ENCODE results near the gene VAMP1.

Gene VAMP1

DNA sequence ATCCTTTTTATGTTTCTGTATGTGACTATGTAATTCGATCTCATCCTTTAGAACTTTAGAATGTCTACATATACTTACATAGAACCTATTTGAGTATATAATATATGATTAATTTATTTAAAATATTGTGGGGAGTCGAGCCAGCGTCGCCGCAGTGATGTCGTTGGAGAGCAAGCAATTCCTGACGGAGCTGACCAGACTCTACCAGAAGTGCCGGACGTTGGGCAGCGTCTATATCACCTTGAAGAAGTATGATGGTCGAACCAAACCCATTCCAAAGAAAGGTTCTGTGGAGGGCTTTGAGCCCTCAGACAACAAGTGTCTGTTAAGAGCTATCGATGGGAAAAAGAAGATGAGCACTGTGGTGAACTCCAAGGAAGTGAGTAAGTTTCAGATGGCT is 32.1 kb downstream of the VAMP1 start:
- TF ChIP-seq MYC (IDR thresholded peaks at IDR 0.05; ENCODE audit: low read depth, low read length), result no peak
- TF ChIP-seq, protein P1, sequence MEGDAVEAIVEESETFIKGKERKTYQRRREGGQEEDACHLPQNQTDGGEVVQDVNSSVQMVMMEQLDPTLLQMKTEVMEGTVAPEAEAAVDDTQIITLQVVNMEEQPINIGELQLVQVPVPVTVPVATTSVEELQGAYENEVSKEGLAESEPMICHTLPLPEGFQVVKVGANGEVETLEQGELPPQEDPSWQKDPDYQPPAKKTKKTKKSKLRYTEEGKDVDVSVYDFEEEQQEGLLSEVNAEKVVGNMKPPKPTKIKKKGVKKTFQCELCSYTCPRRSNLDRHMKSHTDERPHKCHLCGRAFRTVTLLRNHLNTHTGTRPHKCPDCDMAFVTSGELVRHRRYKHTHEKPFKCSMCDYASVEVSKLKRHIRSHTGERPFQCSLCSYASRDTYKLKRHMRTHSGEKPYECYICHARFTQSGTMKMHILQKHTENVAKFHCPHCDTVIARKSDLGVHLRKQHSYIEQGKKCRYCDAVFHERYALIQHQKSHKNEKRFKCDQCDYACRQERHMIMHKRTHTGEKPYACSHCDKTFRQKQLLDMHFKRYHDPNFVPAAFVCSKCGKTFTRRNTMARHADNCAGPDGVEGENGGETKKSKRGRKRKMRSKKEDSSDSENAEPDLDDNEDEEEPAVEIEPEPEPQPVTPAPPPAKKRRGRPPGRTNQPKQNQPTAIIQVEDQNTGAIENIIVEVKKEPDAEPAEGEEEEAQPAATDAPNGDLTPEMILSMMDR (IDR thresholded peaks at IDR 0.05; ENCODE audit: low read depth, low read length), result no peak
- no peak for TF ChIP-seq POLR2A (IDR thresholded peaks at IDR 0.05; ENCODE audit: extremely low read depth, insufficient read length)
- TF ChIP-seq, protein P2, sequence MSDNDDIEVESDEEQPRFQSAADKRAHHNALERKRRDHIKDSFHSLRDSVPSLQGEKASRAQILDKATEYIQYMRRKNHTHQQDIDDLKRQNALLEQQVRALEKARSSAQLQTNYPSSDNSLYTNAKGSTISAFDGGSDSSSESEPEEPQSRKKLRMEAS (IDR thresholded peaks at IDR 0.05; ENCODE audit: low read depth, low read length), result no peak
- no peak overlapping the region for H3K4me3 ChIP-seq (ENCODE audit: low read depth, low read length)
- DNase-seq (ENCODE audit: low read depth), result no peak

DNA sequence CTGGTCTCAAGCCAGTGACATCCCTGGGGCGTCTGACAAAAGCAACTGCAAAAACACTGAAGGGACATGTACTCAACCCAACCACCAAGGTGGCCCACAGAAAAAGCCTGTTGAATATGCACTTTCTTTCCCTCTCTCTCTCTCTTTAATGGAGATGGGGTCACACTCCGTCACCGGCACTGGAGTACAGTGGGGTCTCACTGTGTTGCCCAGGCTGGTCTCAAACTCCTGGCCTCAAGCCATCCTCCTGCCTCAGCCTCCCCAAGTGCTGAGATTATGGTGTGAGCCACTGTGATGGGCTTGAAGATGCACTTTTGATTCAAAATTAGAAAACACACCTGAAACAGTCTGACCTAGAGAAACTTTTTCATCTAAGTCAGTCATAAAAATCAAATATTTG is 32.9 kb downstream of the VAMP1 start:
- no peak for TF ChIP-seq POLR2A (IDR thresholded peaks at IDR 0.05; ENCODE audit: extremely low read depth, insufficient read length)
- no peak for TF ChIP-seq MYC (IDR thresholded peaks at IDR 0.05; ENCODE audit: low read depth, low read length)
- TF ChIP-seq, protein P2 (IDR thresholded peaks at IDR 0.05; ENCODE audit: low read depth, low read length), result no peak
- TF ChIP-seq, protein P1 (IDR thresholded peaks at IDR 0.05; ENCODE audit: low read depth, low read length), result no peak
- DNase-seq (ENCODE audit: low read depth), result no peak
- H3K4me3 ChIP-seq (ENCODE audit: low read depth, low read length), result no peak overlapping the region

DNA sequence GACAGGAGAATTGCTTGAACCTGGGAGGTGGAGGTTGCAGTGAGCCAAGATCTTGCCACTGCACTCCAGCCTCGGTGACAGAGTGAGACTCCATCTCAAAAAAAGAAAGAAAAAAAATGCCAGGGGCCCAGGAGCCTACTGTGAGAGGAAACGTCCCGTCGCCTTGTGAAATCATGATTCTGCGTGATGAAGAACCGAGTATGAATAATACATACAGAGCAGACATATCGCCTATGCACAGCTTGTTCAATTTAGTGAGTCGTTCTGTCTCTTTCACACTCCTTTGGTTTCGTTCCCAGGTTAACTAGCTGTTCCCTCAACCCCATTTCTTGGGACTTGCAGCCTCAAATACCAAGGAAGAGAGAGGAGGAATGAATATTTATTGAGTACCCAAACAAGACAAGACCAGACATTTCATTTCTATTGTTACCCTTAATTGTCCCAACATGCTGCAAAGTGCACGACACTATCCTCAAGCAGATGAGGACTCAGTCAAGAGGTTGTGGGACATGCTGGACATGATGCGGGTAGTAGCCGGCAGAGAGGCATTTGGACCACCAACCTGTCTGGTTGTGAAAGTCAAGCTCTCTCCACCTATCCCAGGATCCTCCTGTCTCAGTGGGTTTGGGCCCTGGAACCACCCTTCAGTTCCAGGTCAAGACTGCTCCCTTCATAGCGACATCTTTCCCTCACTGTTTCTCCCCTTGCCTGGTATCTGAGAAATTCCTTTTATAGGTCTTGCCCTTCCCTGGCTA is 34.3 kb downstream of the VAMP1 start:
- DNase-seq (ENCODE audit: low read depth), result no peak
- no peak overlapping the region for H3K4me3 ChIP-seq (ENCODE audit: low read depth, low read length)
- TF ChIP-seq, protein P1 (IDR thresholded peaks at IDR 0.05; ENCODE audit: low read depth, low read length), result no peak
- TF ChIP-seq POLR2A (IDR thresholded peaks at IDR 0.05; ENCODE audit: extremely low read depth, insufficient read length) (no peak), MYC (IDR thresholded peaks at IDR 0.05; ENCODE audit: low read depth, low read length) (no peak)
- TF ChIP-seq, protein P2 (IDR thresholded peaks at IDR 0.05; ENCODE audit: low read depth, low read length), result no peak

DNA sequence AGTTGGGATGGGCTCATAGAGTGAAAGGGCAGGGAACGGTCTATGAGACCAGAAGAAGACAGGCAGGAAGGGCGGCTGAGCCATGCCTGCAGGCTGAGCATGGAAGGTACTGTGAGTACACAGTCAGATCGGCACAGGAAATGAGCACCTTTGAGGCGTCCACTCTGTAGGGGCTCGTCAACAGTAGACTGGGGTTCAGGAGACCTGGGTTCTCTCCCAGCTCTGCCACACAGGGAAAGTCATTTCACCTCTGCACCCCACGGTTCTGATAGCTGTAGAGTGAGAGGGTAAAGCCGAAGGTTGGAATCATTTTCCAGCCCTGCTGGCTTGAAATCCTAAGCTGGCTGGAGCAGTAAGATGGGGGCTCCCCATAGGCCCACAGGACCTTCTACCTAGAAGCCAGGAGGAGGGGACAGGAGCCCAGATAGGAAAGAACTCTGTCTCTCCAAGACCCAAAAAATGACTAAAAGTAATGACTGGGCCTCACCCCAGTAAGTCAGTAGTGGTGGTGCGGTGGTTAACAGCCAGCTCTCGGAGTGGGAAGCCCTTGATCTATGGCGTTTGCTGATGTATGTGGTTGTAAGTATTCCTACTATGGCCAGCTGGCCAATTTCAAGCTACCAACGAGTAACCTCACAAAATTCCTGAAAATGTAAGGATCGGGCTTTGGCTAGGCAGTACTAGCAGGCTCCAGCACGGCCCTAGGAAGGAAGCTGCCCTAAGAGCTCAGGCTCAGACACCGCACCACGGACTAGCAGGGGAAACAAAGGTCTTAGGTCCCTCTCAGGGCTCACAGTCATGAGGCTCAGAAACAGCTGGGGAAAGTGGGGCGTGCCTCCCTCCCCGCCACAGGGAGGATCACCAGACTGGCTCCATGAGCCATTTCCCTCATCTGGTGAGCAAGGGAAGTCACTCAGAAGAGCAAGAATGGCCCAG is 36.0 kb downstream of the VAMP1 start:
- H3K4me3 ChIP-seq (ENCODE audit: low read depth, low read length), result no peak overlapping the region
- TF ChIP-seq POLR2A (IDR thresholded peaks at IDR 0.05; ENCODE audit: extremely low read depth, insufficient read length) (no peak), MYC (IDR thresholded peaks at IDR 0.05; ENCODE audit: low read depth, low read length) (no peak)
- TF ChIP-seq, protein P1 (IDR thresholded peaks at IDR 0.05; ENCODE audit: low read depth, low read length), result no peak
- TF ChIP-seq, protein P2 (IDR thresholded peaks at IDR 0.05; ENCODE audit: low read depth, low read length), result no peak

DNA sequence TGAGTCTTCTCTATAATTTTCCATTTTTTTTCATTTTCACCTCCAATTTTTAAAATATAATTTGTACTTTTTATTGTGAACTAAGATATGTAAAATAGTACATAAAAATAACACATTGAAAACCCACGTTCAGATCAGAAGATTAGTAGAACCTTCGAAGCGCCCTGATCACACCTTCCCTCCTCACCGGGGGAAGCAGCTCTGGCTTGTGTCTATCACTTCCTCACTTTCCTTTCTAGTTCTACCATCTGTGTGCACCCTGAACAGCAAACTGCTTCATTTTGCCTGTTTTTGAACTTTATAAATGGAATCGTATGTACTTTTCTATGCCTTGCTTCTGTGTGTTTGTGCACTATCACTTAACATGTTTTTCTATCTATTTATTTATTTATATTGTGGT is 37.5 kb downstream of the VAMP1 start:
- TF ChIP-seq POLR2A (IDR thresholded peaks at IDR 0.05; ENCODE audit: extremely low read depth, insufficient read length), result no peak
- TF ChIP-seq, protein P1 (IDR thresholded peaks at IDR 0.05; ENCODE audit: low read depth, low read length), result no peak
- no peak for TF ChIP-seq MYC (IDR thresholded peaks at IDR 0.05; ENCODE audit: low read depth, low read length)
- TF ChIP-seq, protein P2 (IDR thresholded peaks at IDR 0.05; ENCODE audit: low read depth, low read length), result no peak
- no peak overlapping the region for H3K4me3 ChIP-seq (ENCODE audit: low read depth, low read length)
- no peak for DNase-seq (ENCODE audit: low read depth)

More for the DNA sequence above, 36.0 kb downstream of the VAMP1 start:
- DNase-seq (ENCODE audit: low read depth), result no peak
